Non-pigmented ciliary epithelial cell (primary cell): ENCODE measurements around the gene BTBD9.

Experiments used
- DNase-seq: peaks from one replicate; pipeline ENCODE4 v3.0.0-alpha.2; 2010; ENCODE audit warnings: low read depth

BTBD9 gene

DNA sequence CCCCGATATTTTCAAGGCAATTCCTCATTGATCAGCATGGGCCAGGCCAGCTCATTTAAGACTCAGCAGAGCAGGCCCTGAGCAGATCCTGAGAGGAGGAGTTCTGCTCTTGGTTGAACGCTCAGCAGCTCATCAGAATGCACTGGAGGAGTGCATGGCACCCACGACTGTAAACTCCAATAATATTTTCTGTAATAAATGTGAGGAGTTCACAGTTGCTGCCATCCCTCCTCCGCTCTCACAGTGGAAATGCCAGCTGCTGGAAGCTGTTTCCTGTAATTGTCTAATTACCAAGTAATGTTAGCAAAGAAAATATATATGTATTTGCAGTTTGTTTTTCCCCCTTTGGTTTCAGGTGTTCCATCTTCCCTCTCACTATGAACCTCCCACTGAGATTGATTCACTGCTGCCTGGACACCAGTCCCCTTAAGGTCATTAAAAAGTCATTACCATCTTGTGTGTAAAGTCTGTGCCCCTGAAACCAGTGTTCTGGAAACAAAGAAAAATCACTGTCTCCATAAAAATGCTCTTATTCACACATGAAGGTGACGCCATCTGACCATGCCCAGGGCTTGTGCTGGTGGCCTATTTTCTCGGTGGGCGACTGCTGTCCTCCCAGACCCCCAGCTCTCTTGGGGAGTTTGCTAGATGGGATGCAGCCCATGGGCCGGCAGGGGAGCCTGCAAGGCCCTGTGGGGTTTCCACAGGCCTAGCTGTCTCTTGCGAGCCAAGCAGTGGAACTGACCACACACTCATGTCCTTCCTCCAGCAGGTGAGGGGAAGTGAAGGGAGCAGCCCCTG is 446.0 kb downstream of the BTBD9 start:
- no peak for DNase-seq

DNA sequence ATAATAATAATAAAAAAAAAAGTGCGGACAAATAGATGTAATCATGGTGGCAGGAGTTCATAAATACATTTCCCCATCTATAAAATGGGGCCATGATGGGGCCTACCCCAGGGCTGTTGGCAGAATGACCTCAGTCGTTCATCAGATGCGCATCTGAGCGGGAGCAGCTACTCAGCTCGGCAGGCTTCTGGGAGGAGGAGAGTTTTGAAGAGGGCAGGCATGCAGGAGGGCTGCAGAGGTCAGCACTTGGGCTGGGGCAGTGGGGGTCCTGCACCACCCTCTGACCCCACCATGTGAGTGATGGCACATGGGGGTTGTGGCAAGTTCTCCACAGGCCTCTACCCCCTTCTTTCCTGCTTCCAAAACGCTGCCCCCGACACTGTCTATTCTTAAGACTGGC is 446.7 kb downstream of the BTBD9 start:
- no peak for DNase-seq

GRCh38 chr6:38192487-38192886 is 447.2 kb downstream of the BTBD9 start:
- DNase-seq, result no peak

- DNase-seq, result no peak
Observed at GRCh38 chr6:38192011-38192410, 447.7 kb downstream of the BTBD9 start.

DNA sequence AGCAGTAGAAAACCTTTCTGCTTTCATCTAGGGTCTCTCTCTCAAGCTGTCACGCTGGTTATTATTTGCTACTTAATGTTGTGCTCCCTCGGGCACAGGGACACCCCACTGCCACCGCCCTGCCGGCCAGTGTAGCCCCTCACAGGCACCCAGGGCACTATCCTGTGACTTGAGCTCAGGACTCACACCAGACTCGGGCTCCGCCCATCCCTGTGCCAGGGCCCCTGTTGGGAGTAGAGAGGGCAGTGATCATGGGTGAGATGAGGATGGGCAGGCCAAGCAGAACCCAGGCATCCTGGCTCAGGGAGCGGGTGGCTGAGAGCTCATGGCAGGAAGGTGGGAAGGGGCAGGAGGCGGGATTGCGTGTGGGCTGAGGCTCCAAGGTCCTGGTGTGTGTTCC is 448.3 kb downstream of the BTBD9 start:
- DNase-seq, result no peak

GRCh38 chr6:38188677-38189335 is 450.9 kb downstream of the BTBD9 start:
- DNase-seq, result no peak

DNA sequence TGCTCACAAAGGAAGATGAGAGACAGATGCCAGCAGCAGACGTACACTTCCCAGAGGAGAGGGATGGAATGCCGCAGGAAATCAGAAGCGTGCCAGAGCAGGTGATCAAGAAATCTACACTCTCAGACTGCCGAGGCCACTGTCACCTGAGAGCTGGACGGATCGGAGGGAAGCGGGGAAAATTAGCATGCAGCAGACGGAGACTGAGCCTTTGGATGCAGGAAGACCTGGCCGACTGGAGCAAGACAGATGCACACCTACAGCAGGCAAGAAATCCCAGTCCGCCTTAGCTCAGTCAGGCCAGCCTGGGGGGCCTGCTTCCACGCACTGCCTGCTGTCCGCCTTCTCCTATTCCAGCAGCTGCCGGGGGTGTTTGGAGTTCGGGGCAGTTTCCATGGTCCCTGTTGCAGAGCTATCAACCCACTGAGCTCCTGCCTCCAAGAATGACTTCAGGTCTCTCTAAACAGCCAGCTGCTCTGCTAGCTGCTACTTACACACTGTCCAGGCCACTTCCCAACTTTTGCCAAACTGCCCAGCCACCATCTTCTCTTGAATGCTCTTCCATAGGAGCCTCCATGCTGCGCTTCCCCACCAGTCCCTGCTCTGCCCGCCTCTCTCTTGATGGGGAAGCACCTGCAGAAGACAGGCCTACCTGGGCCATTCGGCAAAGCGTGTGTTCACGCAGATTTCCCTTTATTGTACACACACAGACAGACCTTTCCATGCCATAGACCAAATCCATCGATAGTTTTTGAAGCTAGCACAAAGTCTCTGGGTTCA is 451.7 kb downstream of the BTBD9 start:
- DNase-seq, result no peak

- no peak for DNase-seq
Observed at GRCh38 chr6:38187325-38187724, 452.4 kb downstream of the BTBD9 start.

GRCh38 chr6:38185752-38186151 is 454.0 kb downstream of the BTBD9 start:
- no peak for DNase-seq

GRCh38 chr6:38185244-38185643 is 454.5 kb downstream of the BTBD9 start:
- no peak for DNase-seq

DNA sequence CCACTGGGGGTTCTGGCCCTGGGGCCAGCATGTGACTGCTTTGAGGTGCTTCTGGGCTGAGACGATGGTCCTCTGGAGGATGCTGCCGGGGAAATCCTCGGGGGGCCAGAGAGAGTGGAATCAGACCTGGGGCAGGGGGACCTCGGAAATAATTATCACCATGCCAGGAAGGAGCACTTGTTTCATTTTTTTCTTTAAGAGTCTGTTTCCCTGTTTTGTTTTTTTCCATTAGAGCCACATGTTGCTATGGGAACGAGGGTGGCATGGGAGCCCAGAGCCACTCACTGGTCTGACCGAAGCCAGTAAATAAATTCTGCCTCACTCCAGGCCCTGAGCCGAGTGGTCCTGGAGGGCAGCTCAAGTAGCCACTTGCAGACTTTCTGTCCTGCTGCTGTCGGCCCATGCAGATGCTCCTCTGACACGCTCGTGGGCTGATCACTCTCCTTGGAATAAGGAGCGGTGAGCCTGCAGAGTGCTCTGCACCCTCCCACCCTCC is 455.1 kb downstream of the BTBD9 start:
- DNase-seq, result no peak

DNA sequence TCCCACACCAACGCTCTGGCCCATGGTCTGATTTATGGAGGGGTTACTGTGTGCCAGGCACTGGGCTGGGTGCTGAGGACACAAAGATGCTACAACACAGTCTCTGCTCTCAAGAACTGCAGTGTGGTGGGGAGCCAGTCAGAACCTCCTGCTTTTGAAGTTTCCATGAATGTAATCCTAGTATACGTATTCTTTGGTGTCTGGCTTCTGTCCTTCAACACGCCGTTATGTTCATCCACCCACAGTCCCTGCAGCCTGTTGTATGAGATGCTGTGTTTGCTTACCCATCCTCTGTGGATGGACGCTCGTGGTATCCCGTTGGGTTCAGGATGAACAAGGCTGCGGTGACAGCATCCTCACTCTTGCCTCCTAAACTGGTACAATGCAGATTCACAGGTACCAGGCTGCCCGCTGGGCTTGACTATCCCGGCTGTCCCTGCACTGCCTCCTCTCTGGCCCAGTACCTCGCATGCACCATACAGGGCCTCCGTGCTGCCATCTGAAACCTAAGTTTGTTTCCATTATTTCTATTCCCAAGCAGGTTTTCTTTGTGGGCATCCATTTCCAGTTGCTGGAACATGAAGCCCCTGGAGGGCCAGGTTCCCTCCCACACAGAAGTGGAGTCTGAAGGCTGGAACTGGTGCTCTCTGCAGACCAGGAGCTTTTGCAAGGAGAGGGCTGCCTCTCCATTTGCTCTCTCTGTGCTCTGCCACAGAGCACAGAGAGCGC is 455.7 kb downstream of the BTBD9 start:
- no peak for DNase-seq

DNA sequence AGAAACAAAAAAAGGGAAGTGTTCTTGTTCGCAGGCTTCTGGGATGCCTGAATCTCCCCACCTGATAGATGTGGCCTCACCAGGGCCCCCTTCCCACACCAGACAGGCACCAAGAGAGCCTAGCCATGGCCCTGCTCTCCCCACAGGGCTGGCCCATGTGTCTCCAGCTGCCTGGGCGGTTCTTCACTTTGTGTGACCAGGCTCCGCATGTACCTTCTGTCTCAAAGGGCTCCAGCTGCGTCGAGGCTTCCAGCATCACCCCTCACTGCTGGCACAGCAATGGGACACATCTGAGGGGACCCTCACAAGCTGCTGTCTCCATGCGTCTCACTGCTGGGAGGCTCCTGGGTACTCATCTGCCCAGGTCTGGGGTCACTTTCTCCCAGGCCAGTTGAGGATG is 457.3 kb downstream of the BTBD9 start:
- DNase-seq, result no peak

DNA sequence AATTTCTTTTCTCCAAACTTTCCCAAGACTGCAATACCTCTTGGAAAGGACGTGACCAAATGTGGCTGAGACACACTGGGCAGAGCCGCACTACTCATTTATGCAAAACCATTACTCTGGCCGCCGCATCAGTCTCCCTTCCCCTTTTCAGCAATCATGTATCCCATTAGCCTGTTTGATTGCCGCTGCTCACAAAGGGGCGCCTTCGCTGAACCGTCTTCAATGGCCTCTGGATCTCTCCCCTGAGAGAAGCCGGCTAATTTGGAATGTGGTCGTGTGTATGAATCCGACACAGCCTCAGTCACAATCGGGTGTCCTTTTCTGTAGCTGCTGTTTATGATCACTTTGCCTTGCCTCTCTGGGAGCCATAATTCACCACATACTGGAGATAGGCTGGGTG is 459.1 kb downstream of the BTBD9 start:
- DNase-seq, result no peak

GRCh38 chr6:38179794-38180430 is 459.8 kb downstream of the BTBD9 start:
- no peak for DNase-seq

GRCh38 chr6:38179300-38179699 is 460.4 kb downstream of the BTBD9 start:
- DNase-seq, result no peak

DNA sequence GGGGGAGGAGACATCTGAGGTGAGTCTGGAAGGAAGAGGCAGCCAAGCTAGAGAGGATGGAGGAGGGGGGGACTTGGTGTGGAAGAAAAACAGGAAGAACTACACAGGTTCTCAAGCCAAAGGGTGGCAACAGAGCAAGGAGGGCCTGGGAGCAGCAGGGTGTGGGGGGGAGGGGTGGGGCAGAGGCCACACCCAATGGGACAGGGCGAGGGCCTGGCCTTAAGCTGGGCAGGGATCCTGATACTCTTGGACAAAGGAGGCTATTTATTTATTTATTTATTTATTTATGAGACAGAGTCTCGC is 461.2 kb downstream of the BTBD9 start:
- DNase-seq, result no peak

DNA sequence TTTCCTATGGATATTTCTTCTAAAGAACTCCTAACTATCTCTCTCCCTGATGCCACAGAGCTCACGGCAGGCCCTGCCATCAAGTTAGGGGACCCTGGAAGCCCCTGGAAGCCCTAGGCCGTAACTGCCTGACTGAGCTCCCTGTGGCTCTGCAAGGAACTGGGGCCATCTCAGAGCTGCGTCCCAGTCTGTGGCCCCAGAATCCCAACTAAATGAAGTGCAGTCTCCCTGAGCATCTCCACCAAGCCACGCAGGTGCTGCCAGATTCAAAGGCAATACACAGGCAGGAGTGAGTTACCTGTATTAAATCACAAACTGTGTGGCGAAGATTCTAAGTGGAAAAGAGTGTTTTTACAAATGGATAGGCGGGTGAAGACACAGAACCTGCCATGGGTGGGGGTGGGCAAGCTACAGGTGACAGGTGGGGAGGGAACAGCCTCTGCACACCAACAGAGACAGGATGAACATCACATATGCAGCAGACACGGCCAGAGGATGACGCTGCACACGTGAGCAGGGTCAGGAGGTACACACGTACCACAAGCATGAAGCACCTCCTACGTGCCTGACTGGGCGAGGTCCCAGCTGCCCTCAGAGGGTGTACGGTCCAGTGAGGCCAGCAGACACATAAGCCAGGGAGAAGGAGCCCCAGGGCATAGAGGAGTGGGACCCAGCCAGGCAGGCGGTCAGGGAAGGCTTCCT is 461.7 kb downstream of the BTBD9 start:
- no peak for DNase-seq

GRCh38 chr6:38176797-38177751 is 462.7 kb downstream of the BTBD9 start:
- DNase-seq, result no peak

DNA sequence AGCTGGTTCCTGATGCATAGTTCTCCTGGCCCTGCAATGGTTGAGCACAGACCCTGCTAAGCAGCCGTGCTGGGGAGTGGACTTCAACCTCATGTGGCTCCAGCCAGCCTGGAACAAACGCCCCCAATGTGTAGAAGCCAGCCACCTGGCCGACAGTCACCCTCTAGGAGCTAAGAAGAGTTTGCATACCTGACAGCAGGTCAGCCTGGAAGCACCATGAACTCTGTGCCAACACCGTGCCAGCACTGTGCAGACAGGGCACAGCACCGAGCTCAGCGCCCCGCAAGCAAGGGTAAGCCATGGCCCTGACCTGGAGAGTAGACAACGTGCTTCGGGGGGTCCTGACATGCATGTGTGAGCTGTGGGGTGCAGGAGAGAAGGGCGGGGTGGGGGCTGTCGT is 463.9 kb downstream of the BTBD9 start:
- no peak for DNase-seq
